CD4-positive, alpha-beta T cell treated with Interleukin-12 subunit alpha and Interleukin-12 subunit beta, for 1 hour (primary cell): ENCODE data around the gene CERS2.
A peak's percentile ranks its signal among the peaks of the same experiment; 100 is the strongest.

Experiments used
- DNase-seq: peaks from one replicate; pipeline ENCODE4 v3.0.0-alpha.2; 2020

CERS2 gene

GRCh38 chr1:150997126-150997872 lies 22.7 kb upstream of the CERS2 start:
- no peak for DNase-seq

- DNase-seq: peak; percentile 50
Observed at GRCh38 chr1:150995896-150996295, 21.3 kb upstream of the CERS2 start.

DNA sequence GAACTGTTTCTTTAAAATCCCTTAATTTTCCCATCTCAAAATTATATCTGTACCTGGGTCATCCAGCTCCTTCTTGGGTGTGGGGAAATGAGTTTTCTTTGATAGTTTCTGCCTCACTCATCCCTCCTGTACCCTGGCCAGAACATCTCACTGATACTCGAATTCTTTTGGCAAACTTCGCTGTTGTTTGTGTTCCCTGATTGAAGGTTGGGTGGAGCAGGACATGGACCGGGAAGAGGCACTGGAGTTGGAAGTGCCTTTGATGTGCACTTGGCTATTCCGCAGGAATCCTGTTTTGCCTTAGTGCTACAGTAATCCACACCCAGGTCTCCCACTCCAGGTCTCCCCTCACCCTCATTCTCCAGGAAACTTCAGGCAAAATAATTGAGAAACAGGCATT lies 20.8 kb upstream of the CERS2 start:
- no peak for DNase-seq

DNA sequence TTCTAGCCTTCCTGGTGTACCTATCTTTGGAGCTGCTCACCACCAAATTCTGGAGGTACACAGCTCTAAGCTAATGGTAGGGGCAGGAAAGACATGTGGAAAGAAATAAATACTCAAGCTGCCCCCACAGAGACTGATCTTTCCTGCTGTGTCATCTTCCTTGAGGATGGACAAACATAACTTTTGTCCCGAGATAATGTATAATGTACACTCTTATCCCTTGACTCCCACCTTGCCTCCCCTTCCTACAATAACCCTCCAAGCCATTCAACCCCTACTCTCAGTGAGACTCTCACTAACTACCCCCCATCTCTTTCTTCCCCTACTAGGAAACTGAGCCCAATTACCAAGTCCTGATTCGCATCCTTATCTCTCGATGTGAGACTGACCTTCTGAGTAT lies 19.6 kb upstream of the CERS2 start:
- no peak for DNase-seq

DNA sequence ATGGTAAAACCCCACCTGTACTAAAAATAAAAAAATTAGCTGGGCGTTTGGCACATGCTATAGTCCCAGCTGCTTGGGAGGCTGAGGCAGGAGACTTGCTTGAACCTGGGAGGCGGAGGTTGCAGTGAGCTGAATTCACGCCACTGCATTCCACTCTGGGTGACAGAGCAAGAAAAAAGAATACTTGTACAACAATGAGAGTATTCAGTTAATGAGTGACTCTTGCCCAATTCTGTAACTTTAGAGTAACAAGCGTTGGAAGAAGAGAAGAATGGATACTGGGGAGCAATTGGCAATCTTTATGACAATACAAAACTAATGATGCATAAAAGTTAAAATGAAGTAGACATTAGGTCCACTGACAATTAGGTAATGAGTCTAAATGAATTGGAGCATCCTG lies 18.0 kb upstream of the CERS2 start:
- no peak for DNase-seq

DNA sequence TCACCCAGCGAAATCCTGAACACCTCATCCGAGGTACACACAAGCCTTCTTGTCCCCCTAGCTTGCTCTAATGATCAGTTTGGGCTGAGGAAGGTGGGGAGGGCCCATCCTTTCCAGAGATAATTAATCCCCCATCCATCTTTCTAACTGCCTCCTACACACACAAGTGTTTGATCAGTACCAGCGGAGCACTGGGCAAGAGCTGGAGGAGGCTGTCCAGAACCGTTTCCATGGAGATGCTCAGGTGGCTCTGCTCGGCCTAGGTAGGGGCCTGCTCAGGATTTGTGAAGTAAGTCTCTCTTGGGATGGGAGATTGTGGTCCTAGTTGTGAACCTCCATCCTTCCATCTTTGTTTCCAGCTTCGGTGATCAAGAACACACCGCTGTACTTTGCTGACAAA lies 13.3 kb upstream of the CERS2 start:
- DNase-seq: no peak

DNA sequence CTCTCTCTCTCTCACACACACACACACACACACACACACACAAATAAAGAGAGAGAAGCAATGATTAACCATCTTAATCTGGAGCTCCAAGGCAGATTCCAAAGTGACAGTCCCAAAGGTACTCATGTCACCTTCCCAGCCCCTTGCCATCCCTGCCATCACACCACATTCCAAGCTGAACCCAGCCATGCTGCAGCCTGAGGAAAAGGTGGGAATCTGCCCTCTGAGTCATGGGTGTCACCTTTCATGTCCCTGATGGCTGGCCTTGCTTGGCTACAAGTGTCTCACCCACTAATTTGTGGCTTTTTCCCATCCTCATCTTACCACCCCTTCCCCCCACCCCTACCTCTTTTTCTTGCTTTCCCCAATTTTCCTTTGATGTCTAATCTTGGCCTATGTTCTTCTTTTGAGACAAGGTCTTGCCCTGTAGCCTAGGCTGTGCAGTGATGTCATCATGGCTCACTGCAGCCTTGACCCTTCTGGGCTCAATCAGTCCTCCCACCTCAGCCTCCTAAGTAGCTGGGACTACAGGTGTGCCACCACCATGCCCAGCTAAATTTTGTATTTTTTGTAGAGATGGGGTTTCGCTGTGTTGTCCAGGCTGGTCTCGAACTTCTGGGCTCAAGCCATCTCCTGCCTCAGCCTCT lies 10.7 kb upstream of the CERS2 start:
- DNase-seq: no peak

DNA sequence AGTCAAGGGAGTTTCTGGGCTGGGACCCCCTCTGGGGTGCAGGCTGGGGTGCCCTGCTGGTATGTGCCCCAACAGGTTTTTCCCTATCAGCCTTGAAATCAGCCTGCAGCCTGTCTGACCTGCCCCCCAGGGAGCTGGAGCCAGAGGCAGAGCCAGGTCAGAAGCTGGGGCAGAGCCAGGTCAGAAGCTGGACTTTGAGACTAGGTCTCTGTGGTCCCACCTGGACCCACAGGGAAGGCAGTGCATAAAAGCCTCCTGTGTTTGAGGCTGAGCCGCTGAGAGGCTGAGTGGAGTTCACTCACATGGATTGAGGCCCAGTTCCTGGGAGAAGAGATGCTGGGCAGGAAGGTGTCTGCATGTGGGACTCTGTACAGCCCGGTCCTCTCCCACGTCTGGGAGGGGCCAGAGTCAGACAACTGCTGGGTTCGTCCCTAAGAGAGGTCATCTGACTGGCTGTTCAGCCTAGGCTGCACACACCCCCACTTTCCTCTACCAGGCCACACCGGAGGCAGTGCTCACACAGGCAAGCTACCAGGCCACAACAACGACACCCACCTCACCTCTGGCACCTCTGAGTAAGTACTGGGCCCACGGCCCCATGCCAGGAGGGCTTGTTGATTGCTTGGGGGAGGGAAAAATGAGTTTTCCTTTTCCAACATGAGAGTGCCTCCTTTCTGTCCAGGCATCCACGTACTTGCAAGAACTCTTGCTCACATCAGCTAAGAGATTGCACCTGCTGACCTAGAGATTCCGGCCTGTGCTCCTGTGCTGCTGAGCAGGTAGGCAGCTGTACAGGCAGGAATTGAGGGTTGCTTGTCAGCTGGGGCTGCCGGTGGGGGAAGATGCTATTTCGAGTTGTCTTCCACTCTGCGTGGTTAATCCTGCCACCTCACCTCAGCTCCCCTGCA lies 7.4 kb upstream of the CERS2 start, which contains the start of gene ANXA9:
Gene ANXA9, plus strand, starts transcription at position 488 of the 908 bp plus-strand sequence. CDS start 814 bp downstream, outside the sequence.
- DNase-seq: no peak

DNA sequence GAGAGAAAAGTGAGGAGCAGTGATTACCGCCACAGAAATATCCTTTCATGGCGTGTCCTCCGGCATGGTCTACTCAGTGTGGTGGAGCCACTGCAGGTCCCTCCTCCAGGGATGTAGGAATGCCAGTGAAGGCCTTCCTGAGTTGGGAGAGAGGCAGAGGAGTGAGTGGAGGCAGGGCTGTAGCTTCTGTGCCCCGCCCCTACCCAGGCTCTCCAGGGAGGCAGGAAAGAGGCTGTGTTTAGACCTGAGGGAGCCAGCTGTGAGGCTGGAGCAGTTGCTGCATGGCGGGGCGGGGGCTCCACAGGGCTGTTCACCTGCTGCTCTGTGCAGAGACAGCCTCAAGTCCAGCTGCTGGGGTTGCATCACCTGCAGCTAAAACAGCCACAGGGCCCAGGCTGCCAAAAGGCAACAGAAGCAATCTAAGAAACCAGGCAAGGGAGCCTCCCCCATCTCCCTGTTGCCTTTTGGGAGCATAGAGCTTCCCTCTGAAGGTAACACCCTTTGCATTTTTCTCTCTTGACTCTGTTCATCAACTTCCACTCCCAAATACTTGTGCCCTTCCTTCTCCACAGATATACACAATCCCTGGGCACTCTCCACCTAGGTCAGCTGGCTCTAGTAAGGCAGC lies 6.7 kb upstream of the CERS2 start:
- DNase-seq: no peak

GRCh38 chr1:150979092-150980056 lies 4.7 kb upstream of the CERS2 start:
- peak; percentile 91 for DNase-seq

- DNase-seq: peak; percentile 84
Observed at GRCh38 chr1:150976879-150977694, 2.5 kb upstream of the CERS2 start.

DNA sequence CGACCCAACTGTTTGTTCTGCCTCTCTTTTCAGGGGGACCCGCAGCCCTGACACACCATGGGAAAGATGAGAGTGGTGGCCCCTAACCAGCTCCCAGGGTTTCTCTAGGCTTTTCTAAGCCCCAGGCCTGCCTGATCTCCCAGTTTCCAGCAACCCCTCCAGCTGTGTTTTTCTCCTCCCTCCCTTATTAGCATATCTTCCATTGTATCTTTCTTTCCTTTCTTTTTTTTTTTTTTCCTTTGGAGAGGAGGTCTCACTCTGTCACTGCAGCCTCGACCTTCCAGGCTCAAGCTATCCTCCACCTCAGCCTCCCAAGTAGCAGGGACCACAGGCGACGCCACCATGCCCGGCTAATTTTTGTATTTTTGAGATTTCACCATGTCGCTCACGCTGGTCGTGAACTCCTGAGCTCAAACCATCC lies 1.8 kb upstream of the CERS2 start:
- no peak for DNase-seq

DNA sequence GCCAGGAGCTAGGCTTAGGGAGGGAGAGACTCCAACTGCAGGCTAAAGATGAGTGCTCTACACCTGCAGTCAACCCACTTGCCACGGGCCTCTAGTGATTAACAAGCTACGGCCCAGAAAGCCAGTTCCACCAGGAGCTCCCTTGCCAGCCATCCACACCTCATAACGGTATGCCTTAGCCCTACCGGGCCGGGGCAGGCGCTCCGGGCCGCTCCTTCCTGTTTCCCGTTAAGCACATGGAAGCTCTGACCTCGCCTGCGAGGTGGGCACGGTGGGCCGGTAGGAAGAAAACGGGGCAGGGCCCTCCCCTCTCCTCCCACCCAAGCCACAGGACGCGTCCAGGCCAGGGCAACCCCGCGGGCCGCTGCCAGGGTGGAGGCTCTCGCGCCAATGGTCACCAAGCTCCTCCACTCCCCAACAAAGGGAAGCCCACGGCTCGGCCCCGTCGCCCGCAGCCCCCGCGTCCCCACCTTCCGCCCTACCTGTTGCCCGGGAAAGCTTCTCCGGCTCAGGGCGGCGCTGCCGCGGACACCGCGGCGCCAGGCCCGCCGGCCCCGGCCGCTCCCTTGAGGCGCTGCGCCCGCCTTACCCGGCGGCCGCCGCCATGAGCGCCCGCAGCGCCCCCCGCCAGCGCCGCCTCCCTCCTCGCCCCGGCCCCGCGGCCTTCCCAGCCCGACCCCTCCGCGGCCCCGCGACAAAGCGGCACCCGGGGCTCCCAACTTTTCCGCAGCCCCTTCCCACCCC lies 627 bp downstream of the CERS2 start:
- peak; percentile 41 for DNase-seq

- no peak for DNase-seq
Observed at GRCh38 chr1:150973258-150973835, 1.3 kb downstream of the CERS2 start.

GRCh38 chr1:150972417-150972940 lies 2.2 kb downstream of the CERS2 start:
- DNase-seq: no peak

DNA sequence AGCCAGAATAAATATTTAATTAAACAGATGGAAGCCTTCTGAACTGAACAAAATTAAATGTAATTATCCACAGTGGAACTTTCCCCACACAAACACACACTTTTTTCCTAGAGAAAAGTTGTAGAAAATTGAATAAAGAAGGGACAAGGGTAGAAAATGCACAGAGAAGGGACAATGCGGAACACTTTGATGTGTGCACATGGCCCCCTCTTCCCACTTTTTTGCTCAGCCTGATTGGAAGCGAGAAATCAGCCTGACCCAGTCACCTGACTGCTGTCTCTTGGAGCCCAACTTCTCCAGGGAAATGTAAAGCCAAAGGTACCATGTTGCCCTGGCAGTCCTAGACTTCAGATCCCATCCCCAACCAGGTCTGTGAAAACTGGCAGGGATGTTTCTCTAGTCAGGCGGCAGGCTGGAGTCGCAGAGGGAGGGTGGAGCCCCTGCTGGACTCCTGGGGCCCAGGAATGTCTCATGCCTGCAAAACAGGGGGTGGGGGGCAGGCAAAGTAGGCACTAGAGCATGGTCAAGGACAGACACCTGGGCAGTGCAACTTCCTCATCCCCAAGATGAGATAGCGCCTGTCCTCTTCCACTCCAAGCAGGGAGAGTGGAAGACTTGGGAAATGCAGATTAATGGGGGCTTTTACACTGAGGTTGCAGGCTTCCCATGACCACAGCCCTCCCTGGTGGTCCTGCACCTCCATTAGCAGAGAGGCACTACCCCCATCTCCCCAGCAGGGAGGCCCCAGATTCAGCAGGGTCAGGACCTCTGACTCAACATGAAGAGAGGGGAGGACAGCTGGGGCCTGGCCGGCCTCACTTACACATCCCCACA lies 2.8 kb downstream of the CERS2 start:
- DNase-seq: no peak

- no peak for DNase-seq
Observed at GRCh38 chr1:150970808-150971582, 3.6 kb downstream of the CERS2 start.

DNA sequence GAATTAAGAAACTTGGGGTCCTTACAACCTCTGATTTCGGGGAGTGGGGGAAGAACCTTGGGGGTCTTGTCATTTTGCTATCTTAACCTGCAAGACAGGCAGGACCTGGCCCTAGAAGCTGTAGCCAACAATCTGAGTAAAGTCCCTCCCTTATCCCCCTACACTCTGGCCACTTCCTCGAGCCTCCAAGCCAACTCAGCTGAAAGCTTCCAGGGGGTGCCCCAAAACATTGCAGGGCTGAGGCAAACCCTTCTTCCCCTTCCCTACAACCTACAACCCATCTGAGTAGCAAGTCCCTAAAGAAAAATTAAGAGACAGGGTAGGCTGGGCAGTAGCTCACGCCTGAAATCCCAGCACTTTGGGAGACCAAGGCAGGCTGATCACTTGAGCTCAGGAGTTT lies 5.0 kb downstream of the CERS2 start:
- DNase-seq: no peak
